HepG2 (cell line): Measurements from ENCODE around the gene ARHGEF16. TPM values are rescaled to one million over a fixed set of nuclear protein-coding genes. Genes with fewer than 3 reads are reported as not detected.

Source experiments
- AFF4 ChIP-seq: sonication (generic); formaldehyde crosslinking; IDR thresholded peaks from 2 replicates; pipeline ENCODE4 v1.4.0; 2020; ENCODE audit warnings: missing genetic modification reagents
- AKAP8 ChIP-seq: sonication (generic); formaldehyde crosslinking; IDR thresholded peaks from 2 replicates; pipeline ENCODE4 v1.5.1; 2020; ENCODE audit warnings: mild to moderate bottlenecking, missing genetic modification reagents
- DZIP1 ChIP-seq: sonication (generic); formaldehyde crosslinking; IDR thresholded peaks from 2 replicates; pipeline ENCODE4 v1.5.0; 2020; ENCODE audit warnings: mild to moderate bottlenecking, missing genetic modification reagents
- KDM6A ChIP-seq: IDR thresholded peaks from 2 replicates; pipeline ENCODE4 v1.6.1; 2016; ENCODE audit warnings: low read depth
- RERE ChIP-seq: IDR thresholded peaks from 2 replicates; pipeline ENCODE4 v1.6.1; 2016; ENCODE audit warnings: low read depth, missing genetic modification reagents, missing compliant biosample characterization
- SP2 ChIP-seq: sonication (generic); formaldehyde crosslinking; IDR thresholded peaks from 2 replicates; pipeline ENCODE4 v1.5.1; 2020; ENCODE audit warnings: mild to moderate bottlenecking, missing genetic modification reagents
- TEAD2 ChIP-seq: sonication (generic); formaldehyde crosslinking; IDR thresholded peaks from 2 replicates; pipeline ENCODE4 v1.9.0; 2021; ENCODE audit warnings: missing genetic modification reagents
- TGIF2 ChIP-seq: IDR thresholded peaks from 2 replicates; pipeline ENCODE4 v1.6.1; 2016; ENCODE audit warnings: control low read depth, missing compliant biosample characterization
- TOPORS ChIP-seq: sonication (generic); formaldehyde crosslinking; IDR thresholded peaks from 2 replicates; pipeline ENCODE4 v1.8.0; 2023; ENCODE audit warnings: mild to moderate bottlenecking, missing genetic modification reagents
- ZKSCAN5 ChIP-seq: sonication (generic); formaldehyde crosslinking; IDR thresholded peaks from 2 replicates; pipeline ENCODE4 v1.5.1; 2020; ENCODE audit warnings: mild to moderate bottlenecking, missing genetic modification reagents
- ZNF12 ChIP-seq: sonication (generic); formaldehyde crosslinking; IDR thresholded peaks from 2 replicates; pipeline ENCODE4 v1.5.0; 2020; ENCODE audit warnings: missing genetic modification reagents
- ZNF136 ChIP-seq: sonication (generic); formaldehyde crosslinking; IDR thresholded peaks from 2 replicates; pipeline ENCODE4 v1.8.1; 2022; ENCODE audit warnings: low read depth, mild to moderate bottlenecking, moderate library complexity, missing genetic modification reagents
- ZNF503 ChIP-seq: sonication (generic); formaldehyde crosslinking; IDR thresholded peaks from 2 replicates; pipeline ENCODE4 v1.4.0; 2020; ENCODE audit warnings: missing genetic modification reagents
- ZNF678 ChIP-seq: sonication (generic); formaldehyde crosslinking; IDR thresholded peaks from 2 replicates; pipeline ENCODE4 v1.4.0; 2020; ENCODE audit warnings: mild to moderate bottlenecking, missing genetic modification reagents
- ZNF75D ChIP-seq: sonication (generic); formaldehyde crosslinking; IDR thresholded peaks from 2 replicates; pipeline ENCODE4 v1.8.1; 2023; ENCODE audit warnings: missing genetic modification reagents, mild to moderate bottlenecking, borderline replicate concordance
- polyA plus RNA-seq, 8 experiments: library from polyadenylated mRNA; depleted of rRNA in 3 of 8; stranded (reverse) in 7 of 8; unstranded in 1 of 8; fragments of >200 nt; fragmentation: Illumina TruSeq in 4 of 8; extraction: Trizol in 4 of 8; gene quantifications; 2 replicates each; pipeline versions ENCODE4 v1.2.1 to v1.2.3, GENCODE V29; 2011 to 2016; ENCODE audit warnings: low read depth in 4 of 8, missing spikeins in 1 of 8, mixed read lengths in 1 of 8; ENCODE audit not compliant: insufficient read depth in 1 of 8
- total RNA-seq, 5 experiments: library from RNA; depleted of rRNA; stranded (reverse); fragments of >200 nt; fragmentation: Illumina TruSeq; extraction: Trizol; gene quantifications; 2 replicates each; pipeline ENCODE4 v1.2.3, GENCODE V29; 2016; ENCODE audit warnings: low read depth in 1 of 5

The ARHGEF16 gene
- total and polyA plus RNA-seq, 2 of the 13 experiments (the other 11 are each of a cell fraction or from before 2014, with no cell fraction given) = 20.3 to 39.9 TPM

- TF ChIP-seq AFF4 (CRISPR knock-in tag) = no peak
- no peak for TF ChIP-seq ZNF75D
- TF ChIP-seq ZNF12 (CRISPR knock-in tag) = peak; percentile 99
- TF ChIP-seq DZIP1 (CRISPR knock-in tag) = no peak
- TF ChIP-seq ZNF678 = no peak
- no peak for TF ChIP-seq AKAP8 (CRISPR knock-in tag)
- TF ChIP-seq TEAD2 (CRISPR knock-in tag) = no peak
- no peak for TF ChIP-seq RERE (CRISPR knock-in tag)
- no peak for TF ChIP-seq TGIF2 (CRISPR knock-in tag)
- no peak for TF ChIP-seq KDM6A
- no peak for TF ChIP-seq SP2 (CRISPR knock-in tag)
- no peak for TF ChIP-seq ZNF503
- 0 out of 2 replicates have a peak, but pooled peaks have one; percentile 32 for TF ChIP-seq ZKSCAN5
- TF ChIP-seq TOPORS (CRISPR knock-in tag) = no peak
- TF ChIP-seq ZNF136 (CRISPR knock-in tag) = no peak
Observed at GRCh38 chr1:3457910-3458883, 3.7 kb downstream of the ARHGEF16 start (continued).
